OCI-LY7 (cell line): ENCODE results near the gene TGFBR1. TPM values are rescaled to one million over a fixed set of nuclear protein-coding genes. Genes with fewer than 3 reads are reported as not detected.

Source experiments
- BruUV-seq: library from RNA; stranded (reverse); fragments of 400-500 nt; replicated peaks from 2 replicates; lab custom pipeline; 2021; lab: Mats Ljungman, UMichigan
- CTCF ChIA-PET: fragments of 300-600 bp; sonication (Branson Sonifier 250); formaldehyde crosslinking; loops from one replicate; lab custom pipeline; 2022; ENCODE audit warnings: antibody characterized with exemption; ENCODE audit not compliant: unreplicated experiment; lab: Charles Lee
- POLR2A ChIA-PET: fragments of 300-600 bp; sonication (Branson Sonifier 250); formaldehyde crosslinking; loops from one replicate; lab custom pipeline; 2022; ENCODE audit warnings: antibody characterized with exemption; lab: Charles Lee
- DNase-seq: peaks from one replicate; pipeline ENCODE4 v3.0.0-alpha.2; 2015; ENCODE audit warnings: low spot score
- H2AFZ ChIP-seq: fragments of 200-600 bp; sonication (generic), shearing (Covaris generic); 2 replicates; pipeline ENCODE4 v1.6.1; 2014; ENCODE audit warnings: mild to moderate bottlenecking, antibody characterized with exemption, low read length, moderate library complexity
- H3K27ac ChIP-seq: fragments of 200-600 bp; sonication (generic); 2 replicates; pipeline ENCODE4 v1.5.1; 2014; ENCODE audit warnings: mixed run types, low read depth, mild to moderate bottlenecking, moderate library complexity, low read length, inconsistent platforms; ENCODE audit not compliant: poor library complexity, severe bottlenecking
- H3K36me3 ChIP-seq: fragments of 200-600 bp; sonication (generic); 2 replicates; pipeline ENCODE4 v1.6.1; 2014; ENCODE audit warnings: mild to moderate bottlenecking, antibody characterized with exemption, low read length, moderate library complexity, mixed read lengths; ENCODE audit not compliant: insufficient read depth
- H3K4me1 ChIP-seq: fragments of 200-600 bp; sonication (generic); 2 replicates; pipeline ENCODE4 v1.5.1; 2014; ENCODE audit warnings: mild to moderate bottlenecking, low read length; ENCODE audit not compliant: insufficient read depth, poor library complexity, severe bottlenecking
- H3K4me2 ChIP-seq: fragments of 200-600 bp; sonication (generic); 2 replicates; pipeline ENCODE4 v1.6.1; 2014; ENCODE audit warnings: mild to moderate bottlenecking, low read length
- H3K4me3 ChIP-seq: fragments of 200-600 bp; sonication (generic); 2 replicates; pipeline ENCODE4 v1.5.1; 2014; ENCODE audit warnings: mild to moderate bottlenecking, low read depth, low read length; ENCODE audit not compliant: poor library complexity, severe bottlenecking
- H3K79me2 ChIP-seq: fragments of 200-600 bp; sonication (generic); 2 replicates; pipeline ENCODE4 v1.6.1; 2016; ENCODE audit warnings: low read depth, mild to moderate bottlenecking, low read length, moderate library complexity, mixed read lengths; ENCODE audit not compliant: insufficient read depth
- H3K9me2 ChIP-seq: fragments of 200-600 bp; sonication (generic); 2 replicates; pipeline ENCODE4 v1.6.1; 2016; ENCODE audit warnings: mild to moderate bottlenecking, low read length, mixed read lengths; ENCODE audit not compliant: insufficient read depth
- H3K9me3 ChIP-seq: fragments of 200-600 bp; sonication (generic); 2 replicates; pipeline ENCODE4 v1.6.1; 2014; ENCODE audit warnings: mild to moderate bottlenecking, mixed run types, low read length, mixed read lengths
- H4K20me1 ChIP-seq: fragments of 200-600 bp; sonication (generic); 2 replicates; pipeline ENCODE4 v1.6.1; 2014; ENCODE audit warnings: mild to moderate bottlenecking, antibody characterized with exemption, low read length, moderate library complexity, mixed read lengths; ENCODE audit not compliant: insufficient read depth
- CTCF ChIP-seq: fragments of 200-600 bp; sonication (generic); conservative IDR thresholded peaks from 2 replicates; pipeline ENCODE4 v1.5.1; 2014; ENCODE audit warnings: mild to moderate bottlenecking, antibody characterized with exemption, low read length, moderate library complexity, mixed read lengths
- EZH2phosphoT487 ChIP-seq: fragments of 200-600 bp; sonication (generic); IDR thresholded peaks from 2 replicates; pipeline ENCODE4 v1.6.1; 2018; ENCODE audit warnings: low read depth, borderline replicate concordance, mild to moderate bottlenecking, mixed run types, antibody characterized with exemption, low read length, moderate library complexity, mixed read lengths
- intact Hi-C: fragments of 100-400 bp; cut with micrococcal nuclease; formaldehyde crosslinking; loops from one replicate; pipeline ENCODE4 v1.10.0; 2022; ENCODE audit not compliant: unreplicated experiment
- total RNA-seq, 2 experiments: library from RNA; depleted of rRNA in 1 of 2; stranded (reverse); fragments of >200 nt in 1 of 2; shearing (Covaris generic) in 1 of 2; gene quantifications; 2 replicates each; pipeline ENCODE4 v1.2.3, GENCODE V29; 2014 to 2022

Gene TGFBR1
- total RNA-seq, 2 experiments from 2014 or later = 13.6 to 36.7 TPM

- no peaks in the 10 kb centered on the region for H4K20me1 ChIP-seq
- H3K4me2 ChIP-seq = no peak overlapping the region
- no peak for DNase-seq
- intact Hi-C loops = loop anchor here (10.0 kb wide), 7 partner anchors 151 to 1411 kb away; no protein-coding TSS in a partner anchor
- H3K36me3 ChIP-seq = no peaks in the 10 kb centered on the region
- H3K9me3 ChIP-seq = no peaks in the 10 kb centered on the region
- ChIA-PET POLR2A (interaction anchor here (0.5 to 1.1 kb wide), 2 partner anchors 22 to 38 kb away, joined by 3 to 6 read pairs; partner anchors contain the start of genes ALG2 and SEC61B), CTCF (interaction anchor here (0.5 to 0.8 kb wide), 2 partner anchors 27 to 48 kb away, joined by 3 to 4 read pairs; no protein-coding TSS in a partner anchor)
- no peak overlapping the region for H3K27ac ChIP-seq
- H2AFZ ChIP-seq = peak overlapping the region; percentile 42; the same call in 1 of the 2 replicates
- H3K4me1 ChIP-seq = peaks cover 26% of the 10 kb centered on the region
- BruUV-seq = no TSS peak
- H3K4me3 ChIP-seq = no peak overlapping the region
- H3K79me2 ChIP-seq = no peaks in the 10 kb centered on the region
- no peak for TF ChIP-seq CTCF
- no peak for TF ChIP-seq EZH2phosphoT487
- no peaks in the 10 kb centered on the region for H3K9me2 ChIP-seq
Observed at GRCh38 chr9:99184110-99184474, 79.2 kb downstream of the TGFBR1 start.

- no peaks in the 10 kb centered on the region for H4K20me1 ChIP-seq
- peaks cover 26% of the 10 kb centered on the region for H3K4me1 ChIP-seq
- no peak overlapping the region for H3K4me3 ChIP-seq
- intact Hi-C loops = loop anchor here (5.0 to 10.0 kb wide), 8 partner anchors 38 to 1410 kb away; partner anchors contain the start of genes ALG2 and SEC61B
- no TSS peak for BruUV-seq
- CTCF ChIA-PET = interaction anchor here (0.5 to 0.8 kb wide), 2 partner anchors 28 to 48 kb away, joined by 3 to 4 read pairs; no protein-coding TSS in a partner anchor
- H3K79me2 ChIP-seq = no peaks in the 10 kb centered on the region
- peak overlapping the region; percentile 42; the same call in 1 of the 2 replicates for H2AFZ ChIP-seq
- peak; percentile 83 for DNase-seq
- H3K9me2 ChIP-seq = no peaks in the 10 kb centered on the region
- no peaks in the 10 kb centered on the region for H3K9me3 ChIP-seq
- H3K4me2 ChIP-seq = no peak overlapping the region
- POLR2A ChIA-PET = interaction anchor here (0.7 to 1.1 kb wide), 2 partner anchors 38 to 834 kb away, joined by 3 read pairs; partner anchors contain the start of genes ALG2 and SEC61B
- H3K27ac ChIP-seq = no peak overlapping the region
- TF ChIP-seq CTCF (peak; percentile 92), EZH2phosphoT487 (no peak)
- H3K36me3 ChIP-seq = no peaks in the 10 kb centered on the region
Observed at GRCh38 chr9:99184475-99185347, 79.8 kb downstream of the TGFBR1 start.
